SK-N-SH (cell line): ENCODE results near the gene PRSS38.

ENCODE experiments used
- CTCF ChIP-seq: fragments of 200-600 bp; sonication (generic); IDR thresholded peaks from 2 replicates; pipeline ENCODE4 v1.6.1; 2017; ENCODE audit warnings: antibody characterized with exemption, mild to moderate bottlenecking, moderate library complexity
- EP300 ChIP-seq, 2 experiments: IDR thresholded peaks; 2 replicates each; pipeline versions ENCODE4 v1.4.0 to v1.6.1; 2012; ENCODE audit warnings: borderline replicate concordance in 1 of 2, low read depth in 1 of 2, low read length in 1 of 2
- GABPA ChIP-seq: IDR thresholded peaks from 2 replicates; pipeline ENCODE4 v1.4.0; 2012; ENCODE audit warnings: low read depth, mild to moderate bottlenecking
- JUND ChIP-seq: IDR thresholded peaks from 2 replicates; pipeline ENCODE4 v1.4.0; 2012
- MAX ChIP-seq: IDR thresholded peaks from 2 replicates; pipeline ENCODE4 v1.4.0; 2012; ENCODE audit warnings: low read depth
- PBX3 ChIP-seq: IDR thresholded peaks from 2 replicates; pipeline ENCODE4; 2012
- POLR2AphosphoS5 ChIP-seq: IDR thresholded peaks from 2 replicates; pipeline ENCODE4 v1.6.1; 2012; ENCODE audit warnings: low read depth, low read length
- RAD21 ChIP-seq: IDR thresholded peaks from 2 replicates; pipeline ENCODE4 v1.6.1; 2012; ENCODE audit warnings: mild to moderate bottlenecking, low read length
- RXRA ChIP-seq: IDR thresholded peaks from 2 replicates; pipeline ENCODE4 v1.4.0; 2012; ENCODE audit warnings: low read depth, mild to moderate bottlenecking, borderline replicate concordance
- SIN3A ChIP-seq: IDR thresholded peaks from 2 replicates; pipeline ENCODE4 v1.6.1; 2012; ENCODE audit warnings: low read depth, mild to moderate bottlenecking, low read length, moderate library complexity, borderline replicate concordance
- TEAD4 ChIP-seq: IDR thresholded peaks from 2 replicates; pipeline ENCODE4 v1.4.0; 2012; ENCODE audit warnings: mild to moderate bottlenecking, borderline replicate concordance; ENCODE audit not compliant: insufficient read depth
- USF1 ChIP-seq: IDR thresholded peaks from 2 replicates; pipeline ENCODE4 v1.4.0; 2012; ENCODE audit warnings: low read depth, borderline replicate concordance
- USF2 ChIP-seq: fragments of 150-350 bp; IDR thresholded peaks from 2 replicates; pipeline ENCODE4 v1.6.1; 2017; ENCODE audit warnings: antibody characterized with exemption, low read length, low read depth, borderline replicate concordance
- YY1 ChIP-seq: IDR thresholded peaks from 2 replicates; pipeline ENCODE4 v1.4.0; 2012; ENCODE audit warnings: low read depth, mild to moderate bottlenecking

- no peak for TF ChIP-seq SIN3A
- no peak for TF ChIP-seq CTCF
- TF ChIP-seq GABPA, result no peak
- no peak for TF ChIP-seq TEAD4
- TF ChIP-seq USF1, result no peak
- no peak for TF ChIP-seq YY1
- no peak for TF ChIP-seq MAX
- no peak for TF ChIP-seq RXRA
- TF ChIP-seq USF2, result no peak
- TF ChIP-seq RAD21, result no peak
- no peak for TF ChIP-seq EP300 (IDR thresholded peaks at IDR 0.05; ENCODE audit: borderline replicate concordance in 1 of 2, low read depth in 1 of 2, low read length in 1 of 2)
- no peak for TF ChIP-seq JUND
- no peak for TF ChIP-seq POLR2AphosphoS5
- TF ChIP-seq PBX3, result no peak
Measured at GRCh38 chr1:227890451-227891222, 75.2 kb downstream of the PRSS38 start.
